Activated naive CD8-positive, alpha-beta T cell (primary cell): ENCODE results near the gene CDYL2.

Experiments used
- H3K27ac Mint-ChIP-seq: one replicate; pipeline ENCODE4 v1.8.0; 2021; ENCODE audit warnings: mixed read lengths
- H3K27me3 Mint-ChIP-seq: one replicate; pipeline ENCODE4 v1.8.0; 2021; ENCODE audit warnings: mixed read lengths
- H3K36me3 Mint-ChIP-seq: one replicate; pipeline ENCODE4 v1.8.0; 2021; ENCODE audit warnings: mixed read lengths
- H3K4me1 Mint-ChIP-seq: one replicate; pipeline ENCODE4 v1.8.0; 2021; ENCODE audit warnings: low read depth, mixed read lengths
- H3K4me3 Mint-ChIP-seq: one replicate; pipeline ENCODE4 v1.8.0; 2021; ENCODE audit warnings: mild to moderate bottlenecking, mixed read lengths
- H3K9me3 Mint-ChIP-seq: one replicate; pipeline ENCODE4 v1.8.0; 2021; ENCODE audit warnings: low read depth, mixed read lengths

CDYL2 gene

GRCh38 chr16:80640316-80640715 lies 164.1 kb downstream of the CDYL2 start:
- H3K4me3 Mint-ChIP-seq: no peak overlapping the region
- no peaks in the 10 kb centered on the region for H3K27me3 Mint-ChIP-seq
- H3K27ac Mint-ChIP-seq: no peak overlapping the region
- no peaks in the 10 kb centered on the region for H3K4me1 Mint-ChIP-seq
- peaks cover 14% of the 10 kb centered on the region for H3K36me3 Mint-ChIP-seq
- H3K9me3 Mint-ChIP-seq: peaks cover 7% of the 10 kb centered on the region

GRCh38 chr16:80639636-80640035 lies 164.8 kb downstream of the CDYL2 start:
- no peak overlapping the region for H3K27ac Mint-ChIP-seq
- H3K4me1 Mint-ChIP-seq: no peaks in the 10 kb centered on the region
- peaks cover 14% of the 10 kb centered on the region for H3K36me3 Mint-ChIP-seq
- H3K27me3 Mint-ChIP-seq: no peaks in the 10 kb centered on the region
- peaks cover 7% of the 10 kb centered on the region for H3K9me3 Mint-ChIP-seq
- no peak overlapping the region for H3K4me3 Mint-ChIP-seq

GRCh38 chr16:80637621-80638020 lies 166.8 kb downstream of the CDYL2 start:
- no peak overlapping the region for H3K4me3 Mint-ChIP-seq
- H3K27ac Mint-ChIP-seq: no peak overlapping the region
- H3K9me3 Mint-ChIP-seq: peaks cover 7% of the 10 kb centered on the region
- peaks cover 7% of the 10 kb centered on the region for H3K36me3 Mint-ChIP-seq
- H3K4me1 Mint-ChIP-seq: no peaks in the 10 kb centered on the region
- H3K27me3 Mint-ChIP-seq: no peaks in the 10 kb centered on the region

- no peak overlapping the region for H3K4me3 Mint-ChIP-seq
- peaks cover 20% of the 10 kb centered on the region for H3K36me3 Mint-ChIP-seq
- H3K27me3 Mint-ChIP-seq: no peaks in the 10 kb centered on the region
- no peak overlapping the region for H3K27ac Mint-ChIP-seq
- no peaks in the 10 kb centered on the region for H3K4me1 Mint-ChIP-seq
- peaks cover 16% of the 10 kb centered on the region for H3K9me3 Mint-ChIP-seq
Measured at GRCh38 chr16:80631581-80631980, 172.8 kb downstream of the CDYL2 start.

- Mint-ChIP-seq H3K36me3 (peaks cover 30% of the 10 kb centered on the region), H3K9me3 (peaks cover 8% of the 10 kb centered on the region), H3K4me3 (no peak overlapping the region), H3K27ac (no peak overlapping the region), H3K27me3 (no peaks in the 10 kb centered on the region), H3K4me1 (no peaks in the 10 kb centered on the region)
Measured at GRCh38 chr16:80628254-80628653, 176.1 kb downstream of the CDYL2 start.

- H3K27ac Mint-ChIP-seq: no peak overlapping the region
- no peaks in the 10 kb centered on the region for H3K4me1 Mint-ChIP-seq
- H3K27me3 Mint-ChIP-seq: no peaks in the 10 kb centered on the region
- peaks cover 28% of the 10 kb centered on the region for H3K36me3 Mint-ChIP-seq
- no peak overlapping the region for H3K4me3 Mint-ChIP-seq
- H3K9me3 Mint-ChIP-seq: peaks cover 8% of the 10 kb centered on the region
Measured at GRCh38 chr16:80627108-80627507, 177.3 kb downstream of the CDYL2 start.

- H3K36me3 Mint-ChIP-seq: peaks cover 31% of the 10 kb centered on the region
- no peak overlapping the region for H3K27ac Mint-ChIP-seq
- H3K4me1 Mint-ChIP-seq: no peaks in the 10 kb centered on the region
- H3K9me3 Mint-ChIP-seq: peaks cover 5% of the 10 kb centered on the region
- no peak overlapping the region for H3K4me3 Mint-ChIP-seq
- no peaks in the 10 kb centered on the region for H3K27me3 Mint-ChIP-seq
Measured at GRCh38 chr16:80623376-80623775, 181.0 kb downstream of the CDYL2 start.

GRCh38 chr16:80622007-80622406 lies 182.4 kb downstream of the CDYL2 start:
- Mint-ChIP-seq H3K27ac (no peak overlapping the region), H3K9me3 (no peaks in the 10 kb centered on the region), H3K36me3 (peaks cover 24% of the 10 kb centered on the region)

GRCh38 chr16:80620736-80621605 lies 183.4 kb downstream of the CDYL2 start:
- H3K4me3 Mint-ChIP-seq: no peak overlapping the region
- H3K4me1 Mint-ChIP-seq: no peaks in the 10 kb centered on the region
- H3K36me3 Mint-ChIP-seq: peaks cover 25% of the 10 kb centered on the region
- no peaks in the 10 kb centered on the region for H3K9me3 Mint-ChIP-seq
- no peaks in the 10 kb centered on the region for H3K27me3 Mint-ChIP-seq
- H3K27ac Mint-ChIP-seq: no peak overlapping the region

More at GRCh38 chr16:80622007-80622406, 182.4 kb downstream of the CDYL2 start:
- no peak overlapping the region for H3K4me3 Mint-ChIP-seq
- H3K4me1 Mint-ChIP-seq: no peaks in the 10 kb centered on the region
- H3K27me3 Mint-ChIP-seq: no peaks in the 10 kb centered on the region

GRCh38 chr16:80619824-80620223 lies 184.6 kb downstream of the CDYL2 start:
- Mint-ChIP-seq H3K27ac (no peak overlapping the region), H3K4me3 (no peak overlapping the region)

GRCh38 chr16:80618862-80619648 lies 185.3 kb downstream of the CDYL2 start:
- no peaks in the 10 kb centered on the region for H3K4me1 Mint-ChIP-seq
- no peaks in the 10 kb centered on the region for H3K9me3 Mint-ChIP-seq
- H3K4me3 Mint-ChIP-seq: no peak overlapping the region
- H3K27ac Mint-ChIP-seq: no peak overlapping the region
- H3K27me3 Mint-ChIP-seq: no peaks in the 10 kb centered on the region
- H3K36me3 Mint-ChIP-seq: peaks cover 17% of the 10 kb centered on the region

More at GRCh38 chr16:80619824-80620223, 184.6 kb downstream of the CDYL2 start:
- Mint-ChIP-seq H3K4me1 (no peaks in the 10 kb centered on the region), H3K9me3 (no peaks in the 10 kb centered on the region), H3K36me3 (peaks cover 22% of the 10 kb centered on the region), H3K27me3 (no peaks in the 10 kb centered on the region)

GRCh38 chr16:80616362-80616761 lies 188.0 kb downstream of the CDYL2 start:
- H3K4me3 Mint-ChIP-seq: no peak overlapping the region
- H3K27me3 Mint-ChIP-seq: no peaks in the 10 kb centered on the region
- no peak overlapping the region for H3K27ac Mint-ChIP-seq
- no peaks in the 10 kb centered on the region for H3K4me1 Mint-ChIP-seq
- peaks cover 20% of the 10 kb centered on the region for H3K36me3 Mint-ChIP-seq
- no peaks in the 10 kb centered on the region for H3K9me3 Mint-ChIP-seq

GRCh38 chr16:80615735-80616134 lies 188.7 kb downstream of the CDYL2 start:
- Mint-ChIP-seq H3K4me1 (no peaks in the 10 kb centered on the region), H3K36me3 (peaks cover 20% of the 10 kb centered on the region), H3K27me3 (no peaks in the 10 kb centered on the region), H3K4me3 (no peak overlapping the region), H3K27ac (no peak overlapping the region), H3K9me3 (no peaks in the 10 kb centered on the region)

GRCh38 chr16:80614908-80615671 lies 189.3 kb downstream of the CDYL2 start:
- no peaks in the 10 kb centered on the region for H3K27me3 Mint-ChIP-seq
- H3K4me1 Mint-ChIP-seq: no peaks in the 10 kb centered on the region
- no peak overlapping the region for H3K4me3 Mint-ChIP-seq
- peaks cover 17% of the 10 kb centered on the region for H3K36me3 Mint-ChIP-seq
- H3K9me3 Mint-ChIP-seq: no peaks in the 10 kb centered on the region
- H3K27ac Mint-ChIP-seq: no peak overlapping the region
